MV-4-11 (cell line): ENCODE measurements around the gene IKZF2.
"Not testable (repeated sequence)": the region's sequence is repeated elsewhere in the genome, so short reads cannot be mapped to it uniquely, and the experiment has no call there.

Source experiments
- DNase-seq: peaks from one replicate; lab custom pipeline; 2025; lab: John Stamatoyannopoulos, UW

IKZF2 gene

DNA sequence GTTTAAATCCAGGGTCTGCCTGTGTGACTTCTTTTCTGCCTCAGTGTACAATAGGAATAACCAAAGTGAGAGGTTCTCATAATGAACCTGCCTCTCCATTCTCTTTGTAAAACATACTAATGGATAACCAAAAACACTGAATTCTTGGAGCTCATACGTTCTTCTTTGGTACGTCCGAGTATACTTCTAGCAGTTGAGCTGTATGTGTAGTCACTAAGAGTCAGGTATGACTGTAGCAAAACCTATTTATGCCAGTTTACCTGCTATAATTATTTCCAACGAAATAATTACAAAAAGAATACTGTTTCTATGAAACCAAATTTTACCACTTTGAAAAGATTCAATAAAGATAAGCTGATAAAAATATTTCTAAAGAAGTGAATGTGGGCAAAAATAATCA is 109.2 kb downstream of the IKZF2 start:
- no peak for DNase-seq

DNA sequence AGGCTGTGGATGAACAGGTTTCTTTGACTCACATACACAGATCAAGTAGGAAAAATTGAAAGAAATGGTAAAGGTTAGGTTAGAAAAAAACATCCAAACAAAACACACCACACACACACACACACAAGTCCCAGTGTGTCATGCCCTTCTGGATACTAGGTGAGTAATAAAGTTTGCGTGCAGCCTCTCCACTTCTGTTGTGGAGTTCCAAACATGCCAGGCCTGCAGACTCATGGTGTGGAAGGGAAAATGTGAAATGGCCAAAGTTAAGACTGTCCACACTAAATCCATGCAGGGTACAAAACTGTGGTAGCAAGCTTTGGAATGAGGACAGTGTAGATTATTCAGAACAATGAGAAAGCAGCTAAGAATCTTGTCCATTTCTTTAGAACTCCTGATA is 114.6 kb downstream of the IKZF2 start:
- no peak for DNase-seq

DNA sequence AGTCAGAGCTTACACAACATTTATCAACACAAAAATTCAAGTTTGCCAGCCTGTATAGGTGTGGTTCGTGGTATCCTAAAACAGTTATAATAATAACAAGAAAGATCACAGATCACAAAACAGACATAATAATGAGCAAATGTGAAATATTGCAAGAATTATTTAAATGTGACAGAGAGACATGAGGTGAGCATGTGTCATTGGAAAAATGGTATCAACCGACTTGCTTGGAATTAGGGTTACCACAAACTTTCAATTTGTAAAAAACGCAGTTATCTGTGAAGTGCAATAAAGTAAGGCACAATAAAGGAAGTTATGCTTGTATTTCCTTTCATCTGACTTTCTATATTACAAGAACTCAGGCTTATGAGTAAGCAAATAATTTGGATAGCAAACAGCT is 116.8 kb downstream of the IKZF2 start:
- DNase-seq: no peak

DNA sequence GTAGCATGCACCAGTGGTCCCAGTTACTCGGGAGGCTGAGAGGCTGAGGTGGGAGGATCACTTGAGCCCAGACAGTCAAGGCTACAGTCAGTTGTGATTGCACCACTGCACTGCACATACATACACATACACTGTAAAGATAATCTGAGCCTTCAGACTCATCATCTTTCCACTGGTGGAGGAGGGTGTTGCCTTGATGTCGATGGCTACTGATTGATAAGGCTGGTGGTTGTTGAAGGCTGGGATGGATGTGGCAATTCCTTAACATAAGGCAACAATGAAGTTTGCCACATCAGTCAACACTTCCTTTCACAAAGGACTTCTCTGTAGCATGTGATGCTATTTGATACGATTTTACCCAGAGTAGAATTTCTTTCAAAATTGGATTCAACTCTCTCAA is 118.8 kb downstream of the IKZF2 start:
- no peak for DNase-seq

DNA sequence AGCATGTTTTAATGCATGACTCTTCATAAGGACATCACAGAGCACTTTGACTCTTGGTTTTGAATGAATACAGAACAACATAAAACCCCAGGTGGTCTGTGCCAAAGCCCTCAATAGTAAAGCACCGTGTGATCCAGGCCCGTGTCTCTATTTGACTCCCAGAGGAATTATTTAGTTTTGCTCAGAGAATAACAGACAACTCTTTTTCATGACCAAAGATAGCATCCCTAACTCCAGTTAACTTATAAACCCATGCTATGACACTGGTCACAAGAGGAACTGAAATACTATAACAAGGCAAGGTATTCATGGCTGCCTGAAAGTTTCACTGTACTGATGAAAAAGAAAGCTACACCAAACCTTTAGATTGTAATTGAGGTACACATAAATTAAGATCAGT is 128.4 kb downstream of the IKZF2 start:
- no peak for DNase-seq

DNA sequence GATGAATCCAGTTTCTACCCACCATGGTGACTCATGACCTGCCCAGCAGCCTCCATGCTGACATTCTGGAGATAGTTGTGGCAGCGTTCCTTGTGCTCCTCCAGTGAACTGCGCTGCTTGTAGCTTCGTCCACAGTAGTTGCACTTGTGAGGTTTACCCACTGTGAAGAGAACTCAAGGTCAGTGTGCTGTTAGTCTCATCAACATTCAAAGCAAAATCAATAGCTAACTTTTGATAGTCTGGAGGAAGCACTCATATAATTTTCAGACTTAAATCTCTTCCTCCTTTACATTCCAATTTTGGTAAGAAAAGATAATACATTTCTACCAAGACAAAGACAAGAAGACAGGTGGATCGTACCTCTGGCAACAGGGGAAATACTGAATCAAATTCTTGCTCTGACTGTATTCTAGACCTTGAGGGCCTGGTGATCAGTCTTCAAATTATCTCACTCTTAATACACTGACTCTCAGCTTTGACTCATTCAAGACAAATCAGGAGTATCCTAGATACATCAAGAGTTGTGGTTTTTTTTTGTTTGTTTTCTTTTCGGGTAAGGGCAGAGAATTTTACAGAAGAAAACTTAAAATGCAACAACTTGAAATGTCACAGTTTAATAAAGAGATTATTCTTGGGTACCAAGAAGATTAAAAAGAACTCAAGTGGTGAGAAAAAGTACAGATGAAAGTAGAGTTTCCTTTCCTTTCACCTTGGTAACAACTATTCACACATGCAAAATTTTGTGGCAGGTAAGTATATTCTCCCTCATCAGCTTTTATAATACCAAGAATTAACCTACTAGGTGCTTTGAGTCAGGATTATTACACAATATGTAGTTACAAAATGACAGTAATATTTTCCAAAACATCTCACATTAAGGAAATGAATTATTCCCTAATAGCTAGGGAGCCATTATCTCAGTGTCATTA is 129.2 kb downstream of the IKZF2 start:
- DNase-seq: no peak

DNA sequence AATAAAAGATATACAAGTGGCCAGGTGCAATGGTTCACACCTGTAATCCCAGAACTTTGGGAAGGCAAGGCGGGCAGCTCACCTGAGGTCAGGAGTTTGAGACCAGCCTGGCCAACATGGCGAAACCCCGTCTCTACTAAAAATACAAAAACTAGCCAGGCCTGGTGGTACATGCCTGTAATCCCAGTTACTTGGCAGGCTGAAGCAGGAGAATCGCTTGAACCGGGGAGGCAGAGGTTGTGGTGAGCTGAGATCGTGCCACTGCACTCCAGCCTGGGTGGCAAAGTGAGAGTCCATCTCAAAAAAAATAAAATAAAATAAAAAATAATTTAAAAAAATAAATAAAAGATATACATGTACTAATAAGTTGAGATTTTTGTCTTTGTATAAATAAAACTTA is 130.5 kb downstream of the IKZF2 start:
- DNase-seq: not testable (repeated sequence)

DNA sequence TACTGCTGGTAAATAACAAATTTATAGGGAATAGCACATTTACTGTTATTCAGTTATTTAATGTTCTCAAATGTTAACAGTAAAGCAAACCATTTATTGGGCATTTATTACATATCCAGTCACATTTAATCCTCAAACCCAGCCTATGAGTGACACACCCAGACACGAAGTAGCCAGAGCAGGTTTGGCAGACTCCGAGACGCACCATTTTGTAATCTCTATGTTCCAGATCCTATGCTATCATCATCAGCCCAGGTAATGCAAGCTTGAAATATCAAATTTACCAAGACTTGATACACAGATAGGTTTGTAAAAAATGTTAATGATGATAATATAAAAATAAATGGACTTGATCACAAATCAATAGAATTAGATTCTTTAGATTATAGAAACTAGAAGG is 131.1 kb downstream of the IKZF2 start:
- no peak for DNase-seq

DNA sequence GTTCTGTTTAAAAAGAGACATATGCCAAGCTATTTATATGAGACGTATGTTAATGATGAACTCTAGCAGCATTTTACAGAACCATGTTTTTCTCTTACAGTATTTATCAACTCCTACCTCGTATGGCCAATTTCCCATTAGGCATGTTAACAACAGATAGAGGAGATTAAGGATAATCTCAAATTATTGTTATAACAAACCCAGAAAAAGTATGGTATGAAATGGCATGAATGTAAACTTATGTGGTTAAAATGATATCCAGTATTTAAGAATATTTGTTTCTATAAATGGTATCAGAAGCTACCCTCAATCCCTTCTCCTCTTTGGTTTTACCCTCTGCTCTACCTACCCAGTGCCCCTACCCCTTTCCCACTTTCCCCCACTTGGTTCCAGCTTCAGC is 132.0 kb downstream of the IKZF2 start:
- no peak for DNase-seq

DNA sequence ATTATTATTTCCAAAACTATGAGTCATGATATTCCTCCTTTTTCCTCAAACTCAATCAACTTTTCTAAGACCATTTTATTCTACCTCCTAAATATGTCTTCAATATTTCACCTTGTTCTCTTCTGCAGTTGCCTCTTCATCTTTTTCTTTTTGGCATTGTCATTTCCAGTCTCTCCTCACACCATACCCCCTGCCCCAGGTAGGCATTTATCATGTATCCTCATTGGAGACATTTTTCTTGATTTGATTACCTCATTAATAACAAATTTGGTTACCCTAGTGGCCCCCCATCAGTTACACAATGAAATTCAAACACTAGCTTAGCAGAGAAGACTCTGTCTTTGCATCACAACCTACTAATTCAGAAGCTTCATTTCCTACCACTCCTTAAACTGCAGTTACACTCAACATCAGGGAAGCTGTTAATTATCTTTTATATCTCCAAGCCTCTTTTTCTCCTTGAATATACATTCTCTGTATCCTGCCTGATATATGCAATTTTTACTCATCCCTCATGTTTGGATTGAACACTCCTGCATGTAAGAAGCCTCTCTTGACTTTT is 133.0 kb downstream of the IKZF2 start:
- no peak for DNase-seq

DNA sequence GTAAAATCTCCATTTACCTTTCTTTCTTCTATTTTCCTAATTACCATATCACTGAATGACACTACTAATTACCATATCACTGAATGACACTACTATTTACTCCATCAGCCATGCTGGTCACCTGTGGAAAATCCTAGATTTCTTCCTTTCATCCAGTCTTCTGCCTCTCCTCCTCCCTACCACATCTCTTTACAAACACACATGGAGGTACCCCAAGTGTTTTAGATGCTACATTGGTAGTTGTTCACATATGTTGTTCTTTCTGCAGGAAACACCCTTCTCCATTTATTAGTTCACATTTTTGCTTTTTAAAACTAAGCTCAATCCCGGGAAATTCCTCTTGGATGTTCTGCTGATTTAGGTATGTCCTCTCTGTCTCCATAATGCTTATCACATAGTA is 134.0 kb downstream of the IKZF2 start:
- no peak for DNase-seq

DNA sequence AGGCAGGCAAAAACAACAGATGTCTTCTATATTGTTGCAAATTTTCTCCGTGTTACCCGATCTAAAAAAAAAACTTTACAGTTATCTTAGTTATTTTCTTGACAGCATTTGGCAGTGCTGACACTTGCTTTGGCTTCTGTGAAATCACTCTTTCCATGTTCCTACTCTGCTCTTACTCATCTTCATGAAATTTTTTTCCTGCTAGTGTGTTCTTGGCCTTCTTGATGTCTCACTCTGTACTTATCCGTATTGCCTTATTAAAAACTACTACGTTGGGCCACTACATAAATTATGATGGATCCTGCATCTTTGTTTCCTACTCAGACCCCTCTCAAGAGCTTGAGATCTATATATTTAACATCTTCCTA is 134.4 kb downstream of the IKZF2 start:
- DNase-seq: no peak

DNA sequence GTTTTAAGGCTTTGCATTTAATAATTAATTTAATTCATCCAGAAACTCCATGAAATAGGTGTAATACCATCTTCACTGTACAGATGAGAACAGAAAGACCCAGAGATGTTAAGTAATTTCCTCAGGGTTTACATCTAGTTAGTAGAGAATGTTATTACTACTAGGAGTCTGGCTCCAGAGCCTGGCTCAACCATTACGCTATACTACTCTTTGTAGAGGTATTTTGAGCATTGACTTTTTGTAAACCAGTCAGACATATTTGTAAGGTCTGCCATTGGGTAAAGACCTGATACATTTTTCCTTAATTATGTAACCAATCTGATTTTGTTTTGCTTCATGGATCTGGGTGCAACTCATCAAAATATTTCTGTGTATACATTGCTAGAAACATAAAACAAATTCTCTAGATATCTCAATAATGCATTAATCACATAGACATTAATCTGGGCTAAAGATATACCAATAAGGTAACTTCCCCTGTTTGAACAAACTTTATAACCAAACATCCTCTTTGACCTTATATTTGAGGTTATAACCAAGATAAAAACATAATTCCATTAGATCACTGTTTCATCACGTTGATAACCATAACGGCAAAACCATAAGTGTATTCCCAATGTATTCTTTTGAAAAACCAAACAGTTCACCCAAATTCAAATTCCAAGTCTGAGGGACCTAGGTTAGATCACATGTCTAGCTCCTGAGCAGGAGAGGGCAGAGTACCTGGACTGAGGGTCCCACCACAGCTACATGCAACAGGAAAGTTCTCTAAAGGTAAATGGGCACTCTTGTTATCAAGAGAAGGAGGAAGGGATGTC is 135.0 kb downstream of the IKZF2 start:
- no peak for DNase-seq

DNA sequence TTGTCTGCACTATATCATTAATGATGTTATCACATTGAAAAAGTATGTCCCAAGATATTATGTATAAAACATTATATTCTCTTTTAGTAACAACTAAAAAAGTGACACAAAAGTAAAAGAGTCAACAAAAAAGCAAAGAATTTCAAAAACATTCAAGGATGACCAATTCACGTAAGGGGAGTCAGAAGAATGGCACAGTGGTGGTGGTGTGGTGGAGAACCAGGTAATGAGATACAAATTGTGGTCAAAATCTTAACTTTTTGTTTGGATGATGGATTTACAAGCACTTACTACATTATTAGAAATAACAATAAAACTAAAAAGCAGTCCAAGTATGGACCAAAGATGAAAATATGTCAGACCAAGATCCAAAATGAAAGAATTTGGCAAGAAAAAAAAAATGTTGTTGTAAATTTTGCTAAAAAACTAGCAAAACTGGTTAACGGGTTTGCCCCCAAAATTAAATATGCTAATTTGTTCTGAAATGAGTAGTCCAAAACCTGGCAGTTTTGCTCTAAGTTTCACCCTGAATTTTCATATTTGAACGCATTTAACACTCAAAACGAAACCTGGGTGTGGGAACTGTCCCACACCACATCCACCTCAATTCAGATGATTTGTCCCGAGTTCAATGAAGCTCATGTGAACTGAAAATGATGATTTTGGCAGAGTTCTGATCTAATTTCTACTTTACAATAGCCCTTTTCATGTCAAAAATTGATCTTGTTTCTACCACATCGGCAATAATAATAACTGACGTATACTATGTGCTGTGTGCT is 135.8 kb downstream of the IKZF2 start:
- DNase-seq: peak; percentile 9

DNA sequence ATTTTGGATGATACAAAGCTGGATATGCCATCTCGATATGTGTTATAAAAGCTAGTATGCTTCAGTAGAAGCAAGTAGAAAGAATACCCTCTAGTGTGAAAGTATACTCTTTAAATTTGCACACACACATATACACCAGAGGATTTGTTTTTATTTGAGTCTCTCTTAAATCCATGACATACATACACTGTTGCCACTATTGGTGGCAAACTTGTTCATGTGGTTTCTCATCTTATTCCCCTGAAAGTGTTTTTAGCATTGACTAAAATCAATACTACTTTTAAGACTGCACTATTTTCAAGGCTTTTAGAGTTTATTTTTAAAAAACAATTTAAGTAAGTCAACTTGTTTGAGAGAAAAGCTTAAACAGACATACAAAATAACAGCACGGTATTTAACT is 137.4 kb downstream of the IKZF2 start:
- DNase-seq: no peak

DNA sequence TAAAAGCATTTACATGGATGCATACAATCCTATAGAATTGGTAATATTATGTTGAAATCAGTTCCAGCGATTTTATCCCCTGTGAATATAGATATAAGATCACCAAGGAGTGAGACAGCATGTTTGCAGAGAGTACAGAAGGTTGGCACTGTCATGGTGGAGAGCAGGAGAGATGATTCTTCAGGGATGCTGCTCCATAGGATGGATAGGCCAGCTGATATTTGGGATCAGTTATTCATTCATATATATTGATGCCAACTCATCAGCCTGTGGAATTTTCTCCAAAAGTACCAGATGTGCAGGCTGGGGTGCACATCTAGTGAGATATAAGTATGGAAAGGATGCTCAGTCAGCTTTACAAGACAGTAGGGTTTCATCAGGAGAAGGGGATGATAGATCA is 139.9 kb downstream of the IKZF2 start:
- DNase-seq: no peak

DNA sequence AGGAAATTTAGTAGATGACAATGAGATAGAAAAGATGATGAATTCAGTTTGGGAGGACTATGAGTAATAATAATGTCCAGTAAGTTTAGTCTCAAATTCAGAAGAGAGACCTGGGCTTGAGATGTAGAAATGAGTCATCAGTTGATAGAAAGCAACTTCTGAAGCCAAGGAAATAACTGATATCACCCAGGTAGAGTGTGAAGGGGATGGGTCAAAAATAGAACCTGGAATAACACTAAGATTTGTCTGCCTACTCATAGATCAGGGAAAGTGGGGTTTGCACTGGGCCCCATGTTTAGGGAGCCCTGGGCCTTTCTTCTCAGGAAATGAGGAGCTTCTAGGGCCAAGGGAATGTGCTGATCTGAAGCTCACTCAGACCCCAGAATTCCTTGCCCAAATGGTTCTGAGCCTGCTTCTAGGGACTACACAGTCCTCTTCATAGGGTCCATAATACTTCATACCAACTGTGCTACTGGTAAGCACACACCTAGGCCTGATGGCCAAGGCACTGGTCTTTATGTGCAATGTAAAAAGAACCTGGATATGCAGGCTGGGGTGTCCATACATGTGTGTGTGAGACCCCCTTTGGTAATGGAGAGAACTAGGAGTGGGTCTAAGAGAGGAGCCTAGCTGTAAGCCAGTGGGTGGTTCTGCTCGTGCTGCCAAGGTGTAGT is 141.2 kb downstream of the IKZF2 start:
- DNase-seq: no peak

DNA sequence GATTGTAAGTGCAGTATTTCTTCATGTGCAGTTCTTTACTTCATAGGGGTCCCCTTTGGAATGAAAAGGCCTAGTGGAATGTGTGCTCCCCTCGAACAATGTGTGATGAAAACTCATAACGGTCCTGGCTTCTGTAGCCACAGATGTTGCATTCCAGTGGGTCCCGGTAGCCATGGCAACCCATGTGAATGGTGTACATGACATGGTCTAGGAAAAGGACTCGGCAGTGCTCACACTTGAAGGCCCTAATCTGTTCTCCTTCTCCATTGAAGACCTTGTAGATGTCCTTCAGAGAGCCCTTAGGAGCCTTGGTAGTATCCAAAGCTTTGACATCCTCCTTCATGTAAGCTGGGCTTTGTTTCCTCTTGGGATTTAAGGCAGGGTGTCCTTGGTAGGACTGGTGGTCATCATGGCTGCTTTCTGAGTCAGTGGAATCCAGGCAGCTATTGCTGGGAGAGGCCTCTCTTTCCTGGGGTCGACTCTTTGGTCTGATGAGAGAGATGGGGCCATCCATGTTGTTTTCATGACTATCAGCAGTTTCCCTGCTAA is 144.0 kb downstream of the IKZF2 start:
- DNase-seq: no peak

DNA sequence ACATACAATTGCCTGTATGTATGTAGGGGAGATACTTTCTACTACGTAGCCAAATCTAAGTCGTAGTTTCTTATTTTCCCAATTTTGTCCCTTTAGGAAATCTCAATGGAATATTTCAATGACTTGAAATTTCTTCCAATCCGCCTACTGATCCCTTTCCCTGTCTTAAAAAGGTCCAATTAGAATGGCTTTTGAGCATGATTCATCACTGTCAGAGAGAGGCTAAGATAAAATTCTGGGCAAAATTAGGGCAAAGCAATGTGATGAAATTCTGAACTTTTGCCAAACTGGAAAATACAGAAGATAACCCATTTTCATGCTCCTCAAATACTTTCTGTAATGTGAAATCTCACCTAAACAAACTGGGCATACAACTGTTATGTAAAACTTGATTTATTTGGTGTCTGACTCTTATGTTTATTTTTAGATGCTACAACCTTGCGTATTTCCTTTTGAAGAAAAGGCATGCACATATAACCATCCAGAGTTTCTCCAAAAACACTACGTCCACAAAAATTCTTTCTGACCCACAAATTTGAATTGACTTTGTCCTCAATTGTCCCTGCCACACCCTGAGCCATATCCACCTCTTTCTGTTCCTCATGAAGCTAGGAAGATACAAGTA is 147.1 kb downstream of the IKZF2 start:
- DNase-seq: no peak

DNA sequence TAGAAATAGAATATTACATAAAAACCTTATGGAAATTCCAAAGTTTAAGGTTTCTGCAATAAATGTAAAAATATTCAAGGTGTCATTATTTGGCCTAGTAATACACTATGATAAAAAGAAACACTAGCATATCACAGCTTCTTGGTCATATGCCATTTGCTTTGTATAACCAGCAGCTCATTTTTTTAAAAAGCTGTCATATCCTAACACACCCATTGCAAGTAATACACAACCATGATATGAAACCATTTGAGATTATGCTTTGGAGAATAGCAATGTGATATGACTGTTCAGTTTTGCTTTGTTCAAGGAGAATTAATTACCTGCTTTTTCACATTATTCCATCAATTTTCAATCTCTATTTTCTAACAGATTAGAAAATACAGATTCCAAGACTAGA is 149.0 kb downstream of the IKZF2 start:
- DNase-seq: no peak
